ENCODE data around the gene NID2.

NID2 gene

GRCh38 chr14:52051251-52051650 is 17.6 kb downstream of the NID2 start:
- DNase-seq (ENCODE audit: insufficient read length, low spot score) (no peak), FAIRE-seq (no peak)
- TF ChIP-seq POLR2AphosphoS5 (IDR thresholded peaks at IDR 0.05; ENCODE audit: low read depth, low read length) (no peak), POU2F2 (IDR thresholded peaks at IDR 0.05; ENCODE audit: low read depth, low read length) (no peak), TAF1 (IDR thresholded peaks at IDR 0.05; ENCODE audit: low read depth, low read length) (no peak), SPI1 (IDR thresholded peaks at IDR 0.05; ENCODE audit: low read depth, low read length) (no peak)

DNA sequence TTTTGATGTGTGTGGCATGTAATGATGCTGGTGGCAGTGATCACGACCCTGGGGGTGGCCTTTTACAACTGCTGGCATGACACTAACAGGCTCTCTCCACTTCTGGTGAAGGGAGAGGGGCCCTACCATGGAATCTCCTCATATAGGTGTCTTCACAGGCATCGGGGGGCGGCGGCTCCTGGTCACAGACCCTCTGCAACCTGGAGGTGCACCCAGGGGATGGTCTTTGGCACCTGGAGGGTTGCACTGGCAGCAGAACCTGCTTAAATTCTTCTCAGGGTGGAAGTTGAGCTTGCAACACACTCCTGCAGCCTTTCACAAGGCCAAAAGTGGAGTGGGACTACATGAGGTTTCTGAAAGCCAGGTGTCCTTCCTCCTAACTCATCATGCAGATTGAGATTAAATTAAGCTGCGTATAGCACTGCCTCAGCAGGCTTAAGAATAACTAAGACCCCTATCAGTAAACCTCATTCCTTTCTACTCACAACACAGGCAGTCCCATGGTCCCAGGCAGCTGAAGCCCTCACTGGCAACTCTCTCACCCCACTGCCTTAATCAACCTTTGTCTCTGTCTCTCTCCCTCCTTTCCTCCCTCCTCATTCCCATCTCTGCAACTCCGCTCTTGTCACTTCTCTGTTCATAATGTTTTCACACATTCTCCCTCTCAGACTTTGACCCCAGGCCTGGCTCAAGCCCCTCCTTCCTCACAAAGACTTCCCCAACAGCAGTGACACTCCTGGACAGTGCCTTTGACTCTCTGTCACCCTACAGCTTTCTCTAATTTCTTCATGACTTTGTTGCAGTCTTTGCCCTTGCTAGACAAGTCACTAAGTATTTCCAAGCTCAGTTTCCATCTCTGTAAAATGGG is 18.9 kb downstream of the NID2 start:
- DNase-seq (ENCODE audit: insufficient read length, low spot score) (no peak), FAIRE-seq (no peak)
- TF ChIP-seq POLR2A (IDR thresholded peaks at IDR 0.05; ENCODE audit: low read depth, low read length): no peak
- TF ChIP-seq TAF1 (IDR thresholded peaks at IDR 0.05; ENCODE audit: low read depth, low read length): no peak

- TF ChIP-seq POLR2AphosphoS5 (IDR thresholded peaks at IDR 0.05; ENCODE audit: low read depth, low read length): no peak
- no peak for TF ChIP-seq TAF1 (IDR thresholded peaks at IDR 0.05; ENCODE audit: low read depth, low read length)
- TF ChIP-seq PAX5 (IDR thresholded peaks at IDR 0.05; ENCODE audit: insufficient read depth, low read length, severe bottlenecking): no peak
- TF ChIP-seq POLR2A (IDR thresholded peaks at IDR 0.05; ENCODE audit: low read depth, low read length): no peak
- no peak for TF ChIP-seq SPI1 (IDR thresholded peaks at IDR 0.05; ENCODE audit: low read depth, low read length)
- no peak for TF ChIP-seq POU2F2 (IDR thresholded peaks at IDR 0.05; ENCODE audit: low read depth, low read length)
- DNase-seq (ENCODE audit: insufficient read length, low spot score) (no peak), FAIRE-seq (no peak)
Measured at GRCh38 chr14:52049271-52049670, 19.6 kb downstream of the NID2 start.

GRCh38 chr14:52048641-52049204 is 20.1 kb downstream of the NID2 start:
- DNase-seq (ENCODE audit: insufficient read length, low spot score): no peak
- no peak for TF ChIP-seq POLR2A (IDR thresholded peaks at IDR 0.05; ENCODE audit: low read depth, low read length)
- no peak for TF ChIP-seq PAX5 (IDR thresholded peaks at IDR 0.05; ENCODE audit: insufficient read depth, low read length, severe bottlenecking)
- no peak for TF ChIP-seq SPI1 (IDR thresholded peaks at IDR 0.05; ENCODE audit: low read depth, low read length)
- TF ChIP-seq POLR2AphosphoS5 (IDR thresholded peaks at IDR 0.05; ENCODE audit: low read depth, low read length): no peak
- TF ChIP-seq POU2F2 (IDR thresholded peaks at IDR 0.05; ENCODE audit: low read depth, low read length): no peak
- TF ChIP-seq TAF1 (IDR thresholded peaks at IDR 0.05; ENCODE audit: low read depth, low read length): no peak
- no peak for FAIRE-seq

- DNase-seq (ENCODE audit: insufficient read length, low spot score) (no peak), FAIRE-seq (no peak)
- TF ChIP-seq POU2F2 (IDR thresholded peaks at IDR 0.05; ENCODE audit: low read depth, low read length) (no peak), PAX5 (IDR thresholded peaks at IDR 0.05; ENCODE audit: insufficient read depth, low read length, severe bottlenecking) (no peak), TAF1 (IDR thresholded peaks at IDR 0.05; ENCODE audit: low read depth, low read length) (no peak), POLR2AphosphoS5 (IDR thresholded peaks at IDR 0.05; ENCODE audit: low read depth, low read length) (no peak), SPI1 (IDR thresholded peaks at IDR 0.05; ENCODE audit: low read depth, low read length) (no peak), POLR2A (IDR thresholded peaks at IDR 0.05; ENCODE audit: low read depth, low read length) (no peak)
Measured at GRCh38 chr14:52048116-52048515, 20.7 kb downstream of the NID2 start.

GRCh38 chr14:52046376-52046917 is 22.4 kb downstream of the NID2 start:
- FAIRE-seq (no peak), DNase-seq (ENCODE audit: insufficient read length, low spot score) (no peak)
- TF ChIP-seq POLR2A (IDR thresholded peaks at IDR 0.05; ENCODE audit: low read depth, low read length) (no peak), POLR2AphosphoS5 (IDR thresholded peaks at IDR 0.05; ENCODE audit: low read depth, low read length) (no peak), SPI1 (IDR thresholded peaks at IDR 0.05; ENCODE audit: low read depth, low read length) (no peak), TAF1 (IDR thresholded peaks at IDR 0.05; ENCODE audit: low read depth, low read length) (no peak), PAX5 (IDR thresholded peaks at IDR 0.05; ENCODE audit: insufficient read depth, low read length, severe bottlenecking) (no peak), POU2F2 (IDR thresholded peaks at IDR 0.05; ENCODE audit: low read depth, low read length) (no peak)

- DNase-seq (ENCODE audit: insufficient read length, low spot score) (no peak), FAIRE-seq (no peak)
- TF ChIP-seq POU2F2 (IDR thresholded peaks at IDR 0.05; ENCODE audit: low read depth, low read length) (no peak), POLR2AphosphoS5 (IDR thresholded peaks at IDR 0.05; ENCODE audit: low read depth, low read length) (no peak), TAF1 (IDR thresholded peaks at IDR 0.05; ENCODE audit: low read depth, low read length) (no peak)
Measured at GRCh38 chr14:52044791-52045522, 23.9 kb downstream of the NID2 start.

GRCh38 chr14:52043690-52044089 is 25.2 kb downstream of the NID2 start:
- TF ChIP-seq SPI1 (IDR thresholded peaks at IDR 0.05; ENCODE audit: low read depth, low read length): no peak
- DNase-seq (ENCODE audit: insufficient read length, low spot score) (peak; percentile 37), FAIRE-seq (no peak)

GRCh38 chr14:52042371-52043289 is 26.2 kb downstream of the NID2 start:
- TF ChIP-seq TAF1 (IDR thresholded peaks at IDR 0.05; ENCODE audit: low read depth, low read length) (no peak), POLR2A (IDR thresholded peaks at IDR 0.05; ENCODE audit: low read depth, low read length) (no peak), PAX5 (IDR thresholded peaks at IDR 0.05; ENCODE audit: insufficient read depth, low read length, severe bottlenecking) (no peak), POLR2AphosphoS5 (IDR thresholded peaks at IDR 0.05; ENCODE audit: low read depth, low read length) (no peak), SPI1 (IDR thresholded peaks at IDR 0.05; ENCODE audit: low read depth, low read length) (no peak)
- no peak for DNase-seq (ENCODE audit: insufficient read length, low spot score)
- FAIRE-seq: no peak

Data from GM12891 (cell line).